NCI-H128 (cell line): Measurements from ENCODE around the gene C11orf91.
"Not testable (repeated sequence)": the region's sequence is repeated elsewhere in the genome, so short reads cannot be mapped to it uniquely, and the experiment has no call there.

Experiments used
- DNase-seq: peaks from one replicate; lab custom pipeline; 2025; ENCODE audit not compliant: unreplicated experiment; lab: John Stamatoyannopoulos, UW

Gene C11orf91

DNA sequence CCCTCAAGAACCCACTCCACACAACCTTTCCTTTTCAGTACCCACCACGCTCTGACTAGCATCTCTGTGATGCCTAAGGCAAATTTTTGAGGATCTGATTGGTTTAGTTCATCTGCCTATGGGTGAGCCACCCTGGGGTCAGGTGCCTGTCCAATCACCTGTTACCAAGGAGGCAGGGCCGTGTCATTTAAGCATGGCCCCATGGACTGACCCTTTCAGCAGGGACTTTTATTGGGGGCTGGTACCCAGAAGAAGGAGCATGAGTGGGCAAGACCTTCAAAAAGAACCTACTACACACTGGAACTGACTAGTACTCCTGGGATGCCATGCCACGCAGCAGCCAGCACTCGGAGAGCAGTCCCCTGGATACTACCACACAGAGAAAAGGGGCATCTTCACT lies 28.4 kb downstream of the C11orf91 start:
- no peak for DNase-seq

GRCh38 chr11:33670250-33671011 lies 30.2 kb downstream of the C11orf91 start:
- DNase-seq, result no peak

- DNase-seq, result no peak
Observed at GRCh38 chr11:33669598-33670249, 30.9 kb downstream of the C11orf91 start.

- DNase-seq, result no peak
Observed at GRCh38 chr11:33668951-33669596, 31.6 kb downstream of the C11orf91 start.

DNA sequence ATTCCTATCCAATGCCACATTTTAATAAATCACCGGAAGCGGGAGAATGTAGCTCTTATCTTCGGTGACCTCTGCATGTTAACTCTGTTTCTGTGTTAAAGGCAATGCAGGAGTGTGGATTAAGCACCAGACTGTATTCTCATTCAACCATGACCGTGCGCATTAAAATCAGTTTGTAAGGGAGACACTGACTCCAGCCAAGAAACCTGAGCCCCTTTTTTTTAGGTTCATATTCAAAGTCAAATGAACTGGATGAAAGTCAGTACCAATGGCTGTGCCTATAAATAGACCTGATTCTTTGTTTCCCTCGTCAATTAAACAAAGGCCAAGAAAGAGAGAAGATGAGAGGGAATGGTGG lies 32.2 kb downstream of the C11orf91 start:
- peak; percentile 60 for DNase-seq

DNA sequence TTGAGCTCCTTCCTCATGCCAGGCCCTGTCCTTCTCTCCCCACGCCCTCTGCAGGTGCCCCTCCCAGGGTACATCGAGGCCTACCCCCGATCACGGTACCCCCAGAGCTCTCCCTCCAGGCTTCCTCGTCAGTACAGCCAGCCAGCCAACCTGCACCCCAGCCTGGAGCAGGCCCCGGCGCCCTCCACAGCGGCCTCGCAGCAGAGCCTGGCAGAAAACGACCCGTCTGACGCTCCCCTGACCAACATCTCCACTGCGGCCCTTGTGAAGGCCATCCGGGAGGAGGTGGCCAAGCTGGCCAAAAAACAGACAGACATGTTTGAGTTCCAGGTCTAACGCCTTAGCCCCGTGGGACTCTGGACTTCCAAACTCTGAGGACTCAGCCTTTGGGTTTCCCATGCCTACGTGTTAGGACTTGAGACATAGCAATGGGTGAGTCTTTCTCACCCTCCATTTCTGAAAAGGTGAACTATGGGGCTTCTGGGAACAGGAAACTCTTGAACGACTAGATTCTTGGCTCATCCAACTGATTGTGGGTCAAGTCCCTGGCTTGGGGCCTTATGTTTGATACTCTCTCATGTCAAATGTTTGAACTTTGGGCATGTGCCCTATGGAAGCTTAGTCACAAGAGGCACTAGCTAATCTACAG lies 32.7 kb downstream of the C11orf91 start:
- DNase-seq, result no peak

GRCh38 chr11:33665350-33666106 lies 35.1 kb downstream of the C11orf91 start:
- DNase-seq, result no peak

- DNase-seq, result no peak
Observed at GRCh38 chr11:33664827-33665226, 35.8 kb downstream of the C11orf91 start.

GRCh38 chr11:33664166-33664565 lies 36.5 kb downstream of the C11orf91 start:
- no peak for DNase-seq

DNA sequence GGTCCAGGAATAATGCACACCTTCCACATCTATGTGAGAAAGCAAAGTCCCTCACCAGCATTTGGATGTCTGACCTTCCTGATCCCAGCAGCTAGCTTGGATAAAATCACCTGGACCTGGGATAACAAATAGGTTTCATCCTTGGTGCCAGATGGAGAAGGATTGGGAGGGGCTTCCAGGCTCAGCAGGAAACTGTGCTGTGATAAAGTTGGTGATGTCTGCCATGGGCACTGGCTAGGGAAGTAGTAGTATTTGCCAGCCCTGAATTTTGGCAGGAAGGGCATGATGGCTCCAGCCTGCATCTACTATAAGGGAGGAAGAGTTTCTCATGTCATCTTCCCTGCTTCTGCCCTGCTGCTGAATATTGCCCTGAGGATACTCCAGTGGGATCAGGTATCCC lies 37.5 kb downstream of the C11orf91 start:
- no peak for DNase-seq

DNA sequence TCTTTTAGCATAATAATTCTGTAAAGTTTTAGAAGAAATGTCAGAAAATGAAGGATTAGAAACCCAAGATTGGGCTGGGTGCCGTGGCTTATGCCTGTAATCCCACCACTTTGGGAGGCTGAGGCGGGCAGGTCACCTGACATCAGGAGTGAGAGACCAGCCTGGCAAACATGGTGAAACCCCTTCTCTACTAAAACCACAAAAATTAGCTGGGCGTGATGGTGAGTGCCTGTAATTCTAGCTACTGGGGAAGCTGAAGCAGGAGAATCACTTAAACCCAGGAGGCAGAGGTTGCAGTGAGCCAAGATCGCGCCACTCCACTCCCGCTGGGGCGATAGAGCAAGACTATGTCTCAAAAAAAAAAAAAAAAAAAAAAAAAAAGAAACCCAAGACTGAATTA lies 39.1 kb downstream of the C11orf91 start:
- not testable (repeated sequence) for DNase-seq

GRCh38 chr11:33660962-33661361 lies 39.7 kb downstream of the C11orf91 start:
- DNase-seq, result no peak

DNA sequence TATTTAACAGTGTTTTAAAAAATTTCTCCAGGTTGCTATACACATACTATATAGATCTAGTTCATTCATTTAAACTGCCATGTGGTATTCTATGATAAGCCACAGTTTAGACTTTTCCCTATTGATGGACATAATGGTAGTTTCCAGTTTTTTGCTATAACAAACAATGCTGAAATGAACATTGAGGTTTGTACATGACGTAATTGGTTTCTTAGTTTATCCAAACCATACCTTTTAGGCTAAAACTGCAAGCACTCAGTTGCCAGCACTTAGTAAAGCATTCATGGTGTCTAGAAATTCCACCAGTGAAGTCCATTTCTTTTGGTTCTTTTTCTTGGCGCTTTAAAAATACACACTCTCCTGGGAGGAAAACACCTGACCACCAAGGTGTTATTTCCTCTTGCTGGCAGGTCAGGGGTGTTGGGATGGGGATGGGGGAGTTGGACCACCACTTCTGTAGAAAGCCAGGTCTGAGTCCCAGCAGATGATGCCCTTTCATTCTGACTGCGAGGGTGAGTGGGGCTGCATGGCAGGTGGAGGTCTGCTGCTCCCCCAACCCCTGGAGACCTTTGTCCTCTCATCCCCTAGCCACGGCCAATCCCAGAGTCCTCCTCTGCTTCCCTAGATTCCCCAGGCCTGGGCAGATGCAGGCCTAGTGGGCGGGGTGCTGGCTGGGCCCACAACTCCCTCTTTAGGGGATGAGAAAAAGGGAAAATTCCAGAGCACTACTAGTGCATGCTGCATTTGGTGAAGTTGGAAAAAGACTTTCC lies 41.1 kb downstream of the C11orf91 start:
- no peak for DNase-seq

DNA sequence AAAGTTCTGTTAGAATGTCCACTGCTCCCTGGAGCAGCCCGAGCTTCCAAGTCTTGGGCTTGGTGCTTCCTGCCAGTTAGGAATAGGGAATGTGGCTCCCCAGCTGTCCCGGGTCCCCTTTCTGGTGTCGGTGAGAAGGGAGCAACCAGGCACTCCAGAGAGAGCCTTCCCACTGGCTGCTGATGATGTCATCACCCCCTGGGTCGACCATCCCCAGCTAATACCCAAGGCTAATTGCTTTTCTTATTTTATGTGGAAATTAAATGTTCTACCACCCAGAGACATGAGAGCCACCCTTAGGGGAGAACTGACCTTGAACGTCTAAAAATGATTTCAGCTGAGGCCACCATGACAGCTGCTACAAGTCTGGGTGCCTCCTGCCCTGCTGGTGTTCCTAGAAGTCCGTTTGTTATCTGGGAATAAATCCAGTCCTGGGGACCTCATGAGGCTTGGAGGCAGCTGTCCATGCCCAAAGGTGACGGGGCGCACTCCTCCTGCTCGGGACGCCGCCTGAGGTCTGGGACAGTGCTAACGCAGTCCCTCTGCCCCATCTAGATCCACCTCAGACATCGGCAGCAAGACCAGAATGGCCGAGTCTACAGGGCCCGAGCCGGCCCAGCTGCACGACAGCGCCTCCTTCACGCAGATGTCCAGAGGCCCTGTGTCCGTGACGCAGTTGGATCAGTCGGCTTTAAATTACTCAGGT lies 42.3 kb downstream of the C11orf91 start:
- DNase-seq, result no peak

- no peak for DNase-seq
Observed at GRCh38 chr11:33657757-33658156, 42.9 kb downstream of the C11orf91 start.

- no peak for DNase-seq
Observed at GRCh38 chr11:33656768-33657167, 43.9 kb downstream of the C11orf91 start.

DNA sequence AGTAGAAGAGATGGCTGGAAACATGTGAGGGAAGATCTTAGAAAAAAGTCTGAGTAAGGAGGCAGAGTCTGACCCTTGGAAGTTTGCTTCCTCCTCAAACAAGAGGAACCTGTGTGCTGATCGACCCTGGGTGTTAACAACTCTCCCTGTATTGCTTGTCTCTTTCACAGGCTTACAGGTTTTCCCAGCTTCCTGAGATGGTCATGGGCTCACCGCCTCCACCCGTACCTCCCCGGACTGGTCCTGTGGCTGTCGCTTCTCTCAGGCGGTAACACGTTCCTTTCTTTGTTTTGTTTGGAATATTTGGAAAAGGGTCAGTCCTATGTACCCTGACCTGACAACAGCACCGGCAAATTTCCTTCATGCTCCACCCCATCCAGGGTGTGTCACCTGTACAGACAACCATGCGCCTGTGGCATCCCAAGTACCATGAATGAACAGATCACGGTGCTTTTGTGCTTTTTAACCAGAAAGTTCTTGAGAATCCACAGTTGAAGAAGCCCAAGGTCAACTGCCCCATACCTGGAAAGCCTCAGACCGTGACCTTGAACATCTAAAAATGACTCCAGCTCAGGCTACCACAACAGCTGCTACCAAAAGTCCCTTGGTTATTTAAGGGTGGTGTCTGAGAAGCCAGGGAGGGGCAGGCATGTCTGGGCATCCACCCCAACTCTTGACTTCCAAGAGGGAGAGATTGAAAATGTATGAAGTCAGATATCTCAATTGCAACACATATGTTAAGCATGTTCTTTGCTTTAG lies 44.6 kb downstream of the C11orf91 start:
- DNase-seq, result no peak

GRCh38 chr11:33654594-33654993 lies 46.0 kb downstream of the C11orf91 start:
- no peak for DNase-seq

DNA sequence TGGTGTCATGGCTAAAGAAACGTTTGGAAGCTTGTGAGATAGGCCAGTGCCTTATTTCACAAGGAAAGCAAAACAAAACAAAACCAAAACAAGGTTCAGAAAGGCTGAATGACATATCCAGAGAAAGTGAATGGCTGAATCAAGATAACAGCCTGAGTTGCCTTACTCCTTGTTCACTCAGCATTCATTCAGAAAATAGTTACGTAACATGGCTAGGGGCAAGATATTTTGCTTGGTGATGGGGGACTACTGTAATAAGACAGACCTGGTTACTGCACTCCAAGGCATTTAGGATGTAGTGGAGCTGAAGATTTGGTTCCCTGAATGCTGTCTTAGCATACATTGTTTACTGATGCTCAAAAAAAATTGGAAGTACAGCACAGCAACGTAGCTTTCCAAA lies 47.7 kb downstream of the C11orf91 start:
- DNase-seq, result no peak
